ENCODE data around the gene ADRB1. TPM values are rescaled to one million over a fixed set of nuclear protein-coding genes. Genes with fewer than 3 reads are reported as not detected.

Gene ADRB1
- total RNA-seq, 1 donor from 2014 or later = not detected

DNA sequence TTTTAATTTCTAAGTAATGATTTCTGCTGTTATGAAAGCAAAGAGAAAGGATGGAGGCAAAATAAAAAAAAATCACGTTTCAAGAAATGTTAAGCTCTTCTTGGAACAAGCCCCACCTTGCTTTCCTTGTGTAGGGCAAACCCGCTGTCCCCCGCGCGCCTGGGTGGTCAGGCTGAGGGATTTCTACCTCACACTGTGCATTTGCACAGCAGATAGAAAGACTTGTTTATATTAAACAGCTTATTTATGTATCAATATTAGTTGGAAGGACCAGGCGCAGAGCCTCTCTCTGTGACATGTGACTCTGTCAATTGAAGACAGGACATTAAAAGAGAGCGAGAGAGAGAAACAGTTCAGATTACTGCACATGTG, 2.4 kb downstream of the ADRB1 start:
- H3K4me3 ChIP-seq = peak overlapping the region in 1 of 2 donors; percentile 54
- H3K27me3 ChIP-seq = no peaks in the 10 kb centered on the region
- no peaks in the 10 kb centered on the region for H3K36me3 ChIP-seq
- intact Hi-C loops (cut with DNase I) = no loop called here
- H3K27ac ChIP-seq = no peak overlapping the region
- no peaks in the 10 kb centered on the region for H3K9me3 ChIP-seq
- H3K4me1 ChIP-seq = no peaks in the 10 kb centered on the region
- no peak for DNase-seq (ENCODE audit: low spot score in 2 of 2)
- TF ChIP-seq, protein P1, sequence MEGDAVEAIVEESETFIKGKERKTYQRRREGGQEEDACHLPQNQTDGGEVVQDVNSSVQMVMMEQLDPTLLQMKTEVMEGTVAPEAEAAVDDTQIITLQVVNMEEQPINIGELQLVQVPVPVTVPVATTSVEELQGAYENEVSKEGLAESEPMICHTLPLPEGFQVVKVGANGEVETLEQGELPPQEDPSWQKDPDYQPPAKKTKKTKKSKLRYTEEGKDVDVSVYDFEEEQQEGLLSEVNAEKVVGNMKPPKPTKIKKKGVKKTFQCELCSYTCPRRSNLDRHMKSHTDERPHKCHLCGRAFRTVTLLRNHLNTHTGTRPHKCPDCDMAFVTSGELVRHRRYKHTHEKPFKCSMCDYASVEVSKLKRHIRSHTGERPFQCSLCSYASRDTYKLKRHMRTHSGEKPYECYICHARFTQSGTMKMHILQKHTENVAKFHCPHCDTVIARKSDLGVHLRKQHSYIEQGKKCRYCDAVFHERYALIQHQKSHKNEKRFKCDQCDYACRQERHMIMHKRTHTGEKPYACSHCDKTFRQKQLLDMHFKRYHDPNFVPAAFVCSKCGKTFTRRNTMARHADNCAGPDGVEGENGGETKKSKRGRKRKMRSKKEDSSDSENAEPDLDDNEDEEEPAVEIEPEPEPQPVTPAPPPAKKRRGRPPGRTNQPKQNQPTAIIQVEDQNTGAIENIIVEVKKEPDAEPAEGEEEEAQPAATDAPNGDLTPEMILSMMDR (IDR thresholded peaks at IDR 0.05) = no peak

DNA sequence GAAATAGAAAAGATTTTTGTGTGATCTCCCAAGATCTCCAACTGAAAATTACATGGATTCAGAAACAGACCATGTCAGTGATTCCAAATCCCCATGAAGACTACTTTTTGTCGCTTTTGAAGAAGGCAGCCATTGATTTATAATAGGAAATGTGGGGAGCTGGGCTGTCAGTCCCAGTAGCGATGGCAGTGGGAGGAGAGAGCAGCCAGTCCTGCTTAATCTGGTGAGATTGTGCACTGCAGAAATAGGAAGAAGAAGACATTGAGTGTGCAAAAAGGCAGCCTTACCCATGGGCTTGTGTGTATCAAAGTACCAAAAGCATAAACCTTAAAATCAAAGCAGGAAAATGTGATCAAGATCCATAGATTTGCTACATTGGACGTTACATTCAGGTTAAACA, 4.8 kb downstream of the ADRB1 start:
- TF ChIP-seq, protein P1 (IDR thresholded peaks at IDR 0.05) = no peak
- no peaks in the 10 kb centered on the region for H3K36me3 ChIP-seq
- H3K4me3 ChIP-seq = no peak overlapping the region
- no peaks in the 10 kb centered on the region for H3K4me1 ChIP-seq
- H3K9me3 ChIP-seq = no peaks in the 10 kb centered on the region
- H3K27me3 ChIP-seq = no peaks in the 10 kb centered on the region
- intact Hi-C loops (cut with DNase I) = no loop called here
- H3K27ac ChIP-seq = no peak overlapping the region
- DNase-seq (ENCODE audit: low spot score in 2 of 2) = no peak

DNA sequence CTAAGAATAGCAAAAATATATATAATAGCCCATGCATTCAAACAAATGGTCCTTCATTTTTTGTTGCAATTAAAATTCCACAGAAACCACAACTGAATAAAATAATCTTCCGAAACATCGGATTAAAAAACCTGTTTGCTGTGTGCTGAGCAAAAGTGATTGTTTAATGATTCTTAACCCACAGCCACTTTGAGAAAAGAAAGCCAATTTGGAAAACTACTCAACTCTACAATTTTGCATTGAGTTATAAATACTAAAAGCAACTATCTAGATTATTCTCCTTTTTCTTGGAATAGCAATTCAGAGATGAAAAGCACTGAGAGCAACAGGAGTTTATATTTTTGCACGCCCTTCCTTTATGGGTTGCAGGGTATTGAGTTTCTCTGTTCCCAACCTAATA, 8.0 kb downstream of the ADRB1 start:
- Histone ChIP-seq H3K27ac (no peak overlapping the region), H3K4me1 (no peaks in the 10 kb centered on the region), H3K9me3 (no peaks in the 10 kb centered on the region), H3K4me3 (no peak overlapping the region), H3K36me3 (no peaks in the 10 kb centered on the region), H3K27me3 (no peaks in the 10 kb centered on the region)
- TF ChIP-seq, protein P1 (IDR thresholded peaks at IDR 0.05) = no peak
- DNase-seq (ENCODE audit: low spot score in 2 of 2) = no peak
- intact Hi-C loops (cut with DNase I) = no loop called here

DNA sequence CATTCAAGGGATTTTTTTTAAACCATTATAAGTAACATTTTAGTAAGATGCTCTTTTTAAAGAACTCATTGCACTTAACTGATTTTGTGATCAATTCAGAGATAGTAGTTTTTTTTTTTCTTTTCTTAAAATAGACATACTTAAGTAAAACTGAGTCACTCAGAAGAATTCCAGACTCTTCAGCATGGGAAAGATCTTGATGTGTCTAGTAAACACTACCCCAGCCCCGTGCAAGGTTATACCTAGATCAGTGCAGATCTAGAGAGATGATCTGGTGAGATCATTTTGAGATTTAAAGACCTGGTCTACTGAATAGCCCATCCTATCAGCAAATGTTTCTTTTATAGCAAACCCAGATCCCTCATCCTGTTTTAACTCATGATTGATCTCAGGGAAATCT, 8.6 kb downstream of the ADRB1 start:
- Histone ChIP-seq H3K9me3 (no peaks in the 10 kb centered on the region), H3K27ac (no peak overlapping the region), H3K4me1 (no peaks in the 10 kb centered on the region), H3K36me3 (no peaks in the 10 kb centered on the region), H3K27me3 (no peaks in the 10 kb centered on the region), H3K4me3 (no peak overlapping the region)
- TF ChIP-seq, protein P1 (IDR thresholded peaks at IDR 0.05) = no peak
- no peak for DNase-seq (ENCODE audit: low spot score in 2 of 2)
- intact Hi-C loops (cut with DNase I) = no loop called here

DNA sequence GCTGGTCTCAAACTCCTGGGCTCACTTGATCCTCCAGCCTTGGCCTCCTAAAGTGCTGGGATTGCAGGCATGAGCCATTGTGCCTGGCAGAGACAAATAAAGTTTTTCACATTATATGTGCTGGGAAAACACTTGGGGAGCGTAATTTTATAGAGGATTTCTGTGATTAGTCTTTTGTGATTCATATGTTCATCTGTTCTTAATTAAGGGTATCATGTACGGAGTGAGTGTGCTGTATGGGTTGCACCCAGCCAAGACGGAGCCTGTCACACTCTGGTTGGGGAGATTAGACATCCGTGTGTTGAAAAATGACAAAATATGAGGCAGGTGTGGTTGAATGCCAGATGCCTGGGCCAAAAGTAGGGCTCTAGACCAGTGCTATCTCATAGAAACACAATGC, 10.3 kb downstream of the ADRB1 start:
- Histone ChIP-seq H3K27me3 (no peaks in the 10 kb centered on the region), H3K9me3 (no peaks in the 10 kb centered on the region), H3K36me3 (no peaks in the 10 kb centered on the region), H3K4me1 (no peaks in the 10 kb centered on the region), H3K4me3 (no peak overlapping the region), H3K27ac (no peak overlapping the region)
- intact Hi-C loops (cut with DNase I) = no loop called here
- TF ChIP-seq, protein P1 (IDR thresholded peaks at IDR 0.05) = no peak
- DNase-seq (ENCODE audit: low spot score in 2 of 2) = no peak

DNA sequence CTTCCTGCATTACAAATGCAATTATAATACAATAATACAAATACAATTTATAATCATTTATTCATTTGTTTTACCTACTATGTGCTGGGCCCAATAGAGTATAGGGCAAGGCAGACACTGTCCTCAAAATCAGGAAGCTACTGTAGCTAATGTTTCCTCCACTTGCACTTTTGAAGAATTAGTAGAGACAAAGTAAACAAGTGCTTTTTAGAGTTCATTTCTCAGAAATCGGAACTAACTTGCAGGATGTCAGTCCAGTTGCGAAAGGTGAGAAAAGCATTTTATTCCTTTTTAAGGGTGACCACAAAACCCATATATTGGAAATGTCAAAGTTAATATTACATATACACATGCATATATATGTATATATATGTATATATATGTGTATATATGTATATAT, 14.2 kb downstream of the ADRB1 start:
- Histone ChIP-seq H3K27me3 (no peaks in the 10 kb centered on the region), H3K36me3 (no peaks in the 10 kb centered on the region), H3K27ac (no peak overlapping the region), H3K4me1 (no peaks in the 10 kb centered on the region), H3K9me3 (no peaks in the 10 kb centered on the region), H3K4me3 (no peak overlapping the region)
- intact Hi-C loops (cut with DNase I) = no loop called here
- TF ChIP-seq, protein P1 (IDR thresholded peaks at IDR 0.05) = no peak
- no peak for DNase-seq (ENCODE audit: low spot score in 2 of 2)
